Erythroblast (primary cell): ENCODE results near the gene ASIC4.
A peak's percentile ranks its signal among the peaks of the same experiment; 100 is the strongest.

Source experiments
- DNase-seq, 2 experiments: peaks; one replicate each; lab custom pipeline; 2025; lab: John Stamatoyannopoulos, UW
- GATA1 ChIP-seq: IDR thresholded peaks from 2 replicates; pipeline ENCODE4 v1.6.1; 2011; ENCODE audit warnings: low read depth, mild to moderate bottlenecking, control low read depth, low read length, moderate library complexity
- POLR2A ChIP-seq: IDR thresholded peaks from 2 replicates; pipeline ENCODE4 v1.6.1; 2011; ENCODE audit warnings: mild to moderate bottlenecking, low read length

The ASIC4 gene

GRCh38 chr2:219533930-219534661, 19.8 kb downstream of the ASIC4 start:
- TF ChIP-seq POLR2A, result no peak
- TF ChIP-seq GATA1, result no peak
- DNase-seq, result no peak

- no peak for DNase-seq
- TF ChIP-seq POLR2A (no peak), GATA1 (no peak)
Observed at GRCh38 chr2:219536425-219536824, 22.1 kb downstream of the ASIC4 start.

GRCh38 chr2:219536967-219537366, 22.7 kb downstream of the ASIC4 start:
- TF ChIP-seq GATA1 (no peak), POLR2A (no peak)
- no peak for DNase-seq

GRCh38 chr2:219537657-219538488, 23.6 kb downstream of the ASIC4 start:
- TF ChIP-seq POLR2A (no peak), GATA1 (no peak)
- no peak for DNase-seq

GRCh38 chr2:219538504-219538951, 24.2 kb downstream of the ASIC4 start:
- DNase-seq, result no peak
- TF ChIP-seq POLR2A, result no peak
- TF ChIP-seq GATA1, result no peak

- TF ChIP-seq POLR2A (no peak), GATA1 (no peak)
- no peak for DNase-seq
Observed at GRCh38 chr2:219538956-219539788, 24.9 kb downstream of the ASIC4 start.

GRCh38 chr2:219539926-219540678, 25.8 kb downstream of the ASIC4 start:
- no peak for TF ChIP-seq GATA1
- no peak for DNase-seq

- no peak for DNase-seq
- TF ChIP-seq POLR2A (no peak), GATA1 (no peak)
Observed at GRCh38 chr2:219540784-219541504, 26.7 kb downstream of the ASIC4 start.

- TF ChIP-seq POLR2A, result no peak
- TF ChIP-seq GATA1, result no peak
- DNase-seq, result peak; percentile 86 to 92
Observed at GRCh38 chr2:219541611-219542180, 27.4 kb downstream of the ASIC4 start.

- TF ChIP-seq GATA1 (no peak), POLR2A (no peak)
- DNase-seq, result peak in 1 of 2 experiments; percentile 54
Observed at GRCh38 chr2:219542931-219543595, 28.8 kb downstream of the ASIC4 start.

GRCh38 chr2:219543596-219544358, 29.5 kb downstream of the ASIC4 start, which contains the start of the genes CHPF and TMEM198:
TSS of gene CHPF (minus strand) at chr2:219543809. CDS start at chr2:219543538, 271 bp downstream.
TSS of gene TMEM198 (plus strand) at chr2:219544028. CDS start at chr2:219544728, 700 bp downstream.
- peak; percentile 93 to 94 for DNase-seq
- TF ChIP-seq GATA1 (no peak), POLR2A (no peak)
